HG02981 (cell line): ENCODE measurements around the gene MAP3K14.
"Not testable (repeated sequence)": the region's sequence is repeated elsewhere in the genome, so short reads cannot be mapped to it uniquely, and the experiment has no call there.

Experiments
- ATAC-seq: cut with Tn5 transposase; IDR thresholded peaks from one replicate; pipeline ENCODE4 v1.9.1; 2021; ENCODE audit warnings: mild to moderate bottlenecking, moderate library complexity; ENCODE audit not compliant: unreplicated experiment

MAP3K14 gene

DNA sequence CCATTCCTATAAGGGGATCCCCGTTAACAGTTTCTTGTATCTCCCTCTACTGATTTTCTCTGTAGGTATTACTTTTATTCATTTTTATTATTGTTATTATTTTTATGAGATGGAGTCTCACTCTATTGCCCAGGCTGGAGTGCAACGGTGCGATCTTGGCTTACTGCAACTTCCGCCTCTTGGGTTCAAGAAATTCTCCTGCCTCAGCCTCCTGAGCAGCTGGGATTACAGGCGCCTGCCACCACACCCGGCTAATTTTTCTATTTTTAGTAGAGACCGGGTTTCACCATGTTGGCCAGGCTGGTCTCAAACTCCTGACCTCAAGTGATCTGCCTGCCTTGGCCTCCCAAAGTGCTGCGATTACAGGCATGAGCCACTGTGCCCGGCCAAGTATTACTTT is 14.6 kb downstream of the MAP3K14 start:
- ATAC-seq, result not testable (repeated sequence)

DNA sequence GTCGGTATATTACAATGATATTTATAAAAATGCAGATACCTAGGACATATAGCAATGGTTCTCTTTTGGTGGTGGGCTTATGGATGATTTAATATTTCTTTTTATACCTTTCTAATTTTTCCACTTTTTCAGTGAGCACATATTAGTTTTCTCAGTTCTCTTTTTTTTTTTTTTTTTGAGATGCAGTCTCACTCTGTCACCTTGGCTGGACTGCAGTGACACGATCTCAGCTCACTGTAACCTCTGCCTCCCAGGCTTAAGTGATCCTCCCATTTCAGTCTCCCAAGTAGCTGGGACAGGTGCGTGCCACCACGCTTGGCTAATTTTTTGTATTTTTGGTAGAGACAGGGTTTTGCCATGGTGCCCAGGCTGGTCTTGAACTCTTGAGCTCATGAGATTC is 15.1 kb downstream of the MAP3K14 start:
- ATAC-seq, result no peak

DNA sequence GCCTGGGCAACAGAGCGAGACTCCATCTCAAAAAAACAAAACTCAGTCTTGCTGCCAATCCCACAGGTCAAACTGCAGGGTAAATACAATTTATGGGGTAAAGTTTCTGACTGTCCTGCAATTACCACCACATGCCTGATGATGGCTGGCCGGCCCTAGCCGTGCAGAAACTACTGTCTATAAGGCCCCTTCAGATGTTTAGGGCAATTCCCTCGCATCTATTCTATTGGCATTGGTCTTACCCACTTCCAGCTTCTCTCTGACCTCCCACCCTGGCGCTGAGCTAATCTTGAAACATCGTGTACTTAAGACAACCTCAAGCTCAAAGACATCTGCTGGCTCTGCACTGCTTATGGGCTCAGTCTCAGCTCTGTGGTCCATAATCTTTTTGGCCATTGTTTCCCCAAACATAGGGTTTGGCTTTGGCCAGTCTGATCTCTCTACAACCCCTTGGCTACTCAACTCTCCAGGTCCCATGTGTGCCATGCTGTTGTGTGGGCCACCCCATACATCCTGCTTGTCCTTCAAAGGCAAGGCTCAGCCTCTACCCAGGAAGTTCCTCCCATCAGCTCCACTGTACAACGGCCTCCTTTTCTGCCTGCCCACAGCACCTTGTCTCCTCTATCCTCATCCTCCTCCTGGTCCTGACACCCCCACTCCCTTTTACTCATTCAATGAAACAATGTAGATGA is 16.6 kb downstream of the MAP3K14 start:
- no peak for ATAC-seq

DNA sequence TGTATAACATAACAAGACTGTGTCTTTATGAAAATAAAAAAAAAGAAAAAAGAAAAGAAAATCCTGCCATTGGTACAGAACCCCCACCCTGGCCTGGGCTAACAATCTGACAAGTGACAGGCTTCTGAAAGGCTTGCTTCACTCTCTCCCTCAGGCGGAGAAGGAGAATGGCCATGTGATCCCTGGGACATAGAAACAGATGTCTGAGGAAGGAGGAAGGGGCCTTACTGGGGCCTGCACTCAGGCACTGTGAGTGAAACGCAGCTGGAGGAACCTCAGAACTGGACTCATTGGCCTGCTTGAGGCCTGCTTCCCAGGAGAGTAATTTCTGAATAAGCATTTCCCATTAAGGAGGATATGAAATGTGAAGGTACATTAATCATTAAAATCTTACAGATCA is 17.5 kb downstream of the MAP3K14 start:
- ATAC-seq, result no peak

DNA sequence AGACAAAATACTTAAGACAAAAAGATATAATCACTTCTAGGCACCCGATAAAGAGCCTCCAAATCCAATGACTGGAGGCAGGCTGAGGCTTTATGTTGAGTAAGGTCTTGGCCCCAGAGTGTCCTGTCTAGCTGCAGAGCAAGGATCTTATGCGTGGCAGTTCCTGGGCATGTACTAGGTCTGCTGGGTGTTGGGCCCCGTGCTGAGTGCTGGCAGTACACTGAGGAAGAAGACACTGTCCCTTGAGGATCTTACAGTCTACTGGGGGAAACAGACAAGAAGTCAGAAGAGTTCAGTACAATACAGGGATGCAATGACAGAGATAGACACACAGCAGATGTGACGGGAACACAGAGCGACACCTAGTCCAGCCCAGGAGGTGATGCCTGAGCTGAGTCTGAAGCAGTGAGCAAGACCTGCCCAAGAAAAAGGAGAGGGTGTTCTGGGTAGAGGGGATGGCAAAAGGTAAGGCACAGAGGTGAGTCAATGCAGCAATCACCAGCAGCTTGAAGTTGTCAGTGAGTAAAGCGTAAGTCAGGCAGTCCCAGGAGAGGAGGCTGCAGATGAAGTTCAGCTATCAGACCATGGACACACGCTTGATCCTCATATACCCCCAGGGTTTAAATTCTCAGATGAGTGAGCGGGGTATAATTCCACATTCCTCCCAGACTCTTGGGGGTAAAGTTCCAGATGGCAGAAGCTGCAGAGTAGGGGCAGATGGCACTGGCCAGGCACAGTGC is 18.1 kb downstream of the MAP3K14 start:
- ATAC-seq, result no peak

DNA sequence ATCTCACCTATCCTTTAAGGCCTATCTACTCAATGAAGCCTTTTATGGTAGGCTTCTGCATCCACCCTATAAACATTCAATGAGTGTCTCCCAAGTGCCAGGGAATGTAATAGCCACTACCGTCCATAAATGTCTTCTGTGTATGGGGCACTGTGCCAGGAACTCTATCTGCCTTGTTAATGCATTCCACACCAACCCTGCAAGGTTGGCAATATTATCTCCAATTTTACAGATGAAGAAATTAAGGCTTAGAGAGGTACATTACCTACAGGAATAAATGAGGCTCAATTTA is 20.0 kb downstream of the MAP3K14 start:
- ATAC-seq, result no peak

DNA sequence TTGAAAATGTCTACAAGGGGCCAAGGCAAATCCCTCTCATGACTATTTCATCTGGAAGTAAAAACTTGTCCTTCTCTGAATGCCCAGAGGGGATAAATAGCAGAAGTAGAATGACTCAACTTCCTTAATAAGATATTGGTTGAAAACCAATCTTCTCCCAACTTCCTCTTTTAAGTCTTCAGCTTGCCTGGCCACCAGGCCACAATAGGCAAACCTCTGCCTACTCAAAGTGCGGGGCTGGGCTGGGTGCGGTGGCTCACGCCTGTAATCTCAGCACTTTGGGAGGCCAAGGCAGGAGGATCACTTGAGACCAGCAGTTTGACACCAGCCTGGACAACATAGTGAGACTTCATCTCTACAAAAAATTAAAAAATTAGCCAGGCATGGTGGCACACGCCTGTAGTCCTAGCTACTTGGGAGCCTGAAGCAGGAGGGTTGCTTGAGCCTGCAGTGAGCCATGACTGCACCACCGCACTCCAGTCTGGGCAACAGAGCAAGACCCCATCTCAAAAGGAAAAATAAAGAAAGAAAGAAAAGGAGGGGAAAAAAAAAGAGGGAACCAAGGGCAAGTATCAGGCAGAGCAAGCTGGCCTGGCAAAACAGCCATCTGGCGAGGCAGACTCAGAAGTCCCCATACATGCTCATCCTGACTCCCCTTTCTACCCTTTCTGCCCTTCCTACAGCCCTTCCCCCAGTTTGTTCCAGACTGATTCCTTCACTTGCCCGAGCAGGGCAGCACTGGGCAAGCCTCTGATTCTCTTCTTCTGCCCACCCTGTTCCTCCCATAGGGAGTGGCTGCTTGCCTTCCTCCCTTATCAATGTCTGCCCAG is 20.6 kb downstream of the MAP3K14 start:
- ATAC-seq, result no peak

DNA sequence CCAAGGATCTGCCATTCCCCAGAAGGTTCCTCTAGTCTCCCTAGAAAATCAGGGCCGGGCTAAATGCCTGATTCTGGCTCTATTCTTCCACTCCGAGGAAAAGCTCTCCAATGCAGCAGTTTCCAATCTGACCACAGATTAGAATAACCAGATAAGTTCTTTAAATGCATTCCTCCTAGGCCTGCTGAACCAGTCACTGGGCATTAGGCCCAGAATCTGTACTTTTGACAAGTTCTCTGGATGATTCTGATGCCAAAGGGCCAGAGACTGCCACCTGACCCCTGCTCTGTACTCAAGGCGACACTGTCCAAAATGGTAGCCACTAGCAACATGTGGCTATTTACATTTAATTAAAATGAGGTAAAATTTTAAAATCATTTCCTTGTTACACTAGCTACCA is 22.3 kb downstream of the MAP3K14 start:
- no peak for ATAC-seq

DNA sequence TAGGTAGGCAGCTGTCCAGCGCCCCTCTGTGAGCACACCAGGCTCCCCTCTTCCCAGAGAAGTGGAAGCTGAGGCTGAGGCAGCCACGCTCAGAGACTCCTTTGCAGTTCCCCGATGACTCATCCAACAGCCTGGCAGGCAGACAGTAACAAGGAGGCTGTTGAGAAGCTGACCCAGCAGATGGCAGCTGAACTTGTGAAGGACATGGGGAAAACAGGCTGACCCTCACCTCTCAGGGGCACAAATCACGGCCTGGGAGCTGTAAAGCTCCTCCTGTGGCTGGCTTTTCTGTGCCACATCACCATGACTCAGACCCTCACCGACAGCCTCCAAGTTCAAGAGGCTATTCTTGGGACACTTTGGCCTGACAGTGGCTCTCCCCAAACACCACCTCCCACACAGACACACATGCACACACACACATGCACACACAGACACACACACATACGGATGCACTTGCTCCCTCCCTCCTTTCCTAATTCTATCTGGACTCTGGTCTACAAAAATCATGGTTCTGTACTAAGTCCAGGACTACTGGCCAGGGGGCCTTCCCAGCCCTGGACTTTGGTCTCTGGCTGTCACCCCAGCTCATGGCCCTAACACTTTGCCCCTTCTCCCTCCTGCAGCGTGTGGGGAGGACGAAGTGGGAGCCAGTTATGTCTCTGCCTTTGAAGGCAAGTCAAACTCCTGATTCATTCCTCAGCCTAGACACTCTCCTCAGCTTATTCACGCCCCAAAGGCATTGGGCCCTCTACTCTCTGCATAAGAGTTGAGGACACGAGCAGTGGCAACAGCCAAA is 23.2 kb downstream of the MAP3K14 start:
- no peak for ATAC-seq

DNA sequence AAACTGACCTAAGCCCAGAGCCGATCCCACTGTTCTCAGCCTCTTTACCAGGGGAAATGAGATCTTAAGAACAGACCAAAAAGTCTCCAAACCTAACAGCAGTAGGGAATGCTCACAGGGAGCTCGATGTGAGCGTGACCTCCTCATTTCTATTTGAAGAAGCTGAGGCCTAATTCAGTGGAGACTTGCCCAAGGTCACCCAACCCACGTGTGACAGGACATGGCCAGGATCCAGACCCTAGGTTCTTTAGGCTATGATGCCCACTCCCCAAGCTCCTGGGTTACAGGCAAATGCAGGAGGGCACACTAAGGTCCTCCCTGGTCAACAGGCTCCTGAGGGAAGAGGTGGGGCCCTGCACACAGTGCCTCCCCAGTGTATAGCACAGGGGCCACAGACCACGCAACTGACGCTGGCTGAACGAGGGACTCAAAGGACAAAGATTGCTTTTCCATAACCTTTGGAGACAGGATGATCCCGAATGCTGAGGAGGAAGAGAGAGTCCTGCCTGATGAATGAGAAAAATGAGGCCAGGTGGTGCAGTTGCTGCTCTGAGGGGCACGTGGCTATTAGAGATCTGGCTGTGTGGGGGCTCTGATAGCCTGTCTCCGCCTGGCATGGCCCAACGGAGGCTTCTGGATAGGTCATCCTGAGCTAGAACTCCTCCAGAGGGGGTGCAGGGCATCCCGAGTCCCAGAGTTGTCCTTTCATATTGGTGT is 24.0 kb downstream of the MAP3K14 start:
- no peak for ATAC-seq

DNA sequence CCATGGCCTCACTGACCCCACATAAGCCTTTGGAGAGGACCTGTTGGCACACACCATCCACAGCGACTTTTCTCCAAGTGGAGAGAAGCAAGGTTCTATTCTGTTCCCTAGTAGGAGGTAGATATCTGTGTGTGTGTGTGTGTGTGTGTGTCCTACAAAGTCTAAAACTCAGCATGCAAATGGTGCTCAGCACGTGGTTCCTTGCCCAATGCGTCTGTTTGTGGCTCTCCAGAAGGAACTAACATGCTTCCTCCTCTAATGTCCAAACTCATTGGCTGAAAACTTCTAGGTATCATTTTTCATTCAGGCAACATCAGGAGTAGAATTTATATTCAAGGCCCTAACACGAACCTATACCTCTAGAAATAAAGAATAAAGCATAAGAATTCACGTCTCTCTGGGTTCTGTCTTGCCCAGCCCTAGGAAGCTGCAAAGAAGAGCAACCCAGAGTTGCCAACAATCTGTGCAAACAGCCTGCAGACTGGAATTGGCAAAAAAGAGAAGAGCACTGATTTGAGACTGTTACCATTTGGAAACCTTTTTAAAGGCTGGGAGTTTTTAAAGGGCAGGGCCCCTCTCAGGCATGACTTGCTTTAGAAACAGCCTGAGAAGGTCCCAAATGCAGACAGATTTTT is 25.5 kb downstream of the MAP3K14 start:
- ATAC-seq, result no peak

DNA sequence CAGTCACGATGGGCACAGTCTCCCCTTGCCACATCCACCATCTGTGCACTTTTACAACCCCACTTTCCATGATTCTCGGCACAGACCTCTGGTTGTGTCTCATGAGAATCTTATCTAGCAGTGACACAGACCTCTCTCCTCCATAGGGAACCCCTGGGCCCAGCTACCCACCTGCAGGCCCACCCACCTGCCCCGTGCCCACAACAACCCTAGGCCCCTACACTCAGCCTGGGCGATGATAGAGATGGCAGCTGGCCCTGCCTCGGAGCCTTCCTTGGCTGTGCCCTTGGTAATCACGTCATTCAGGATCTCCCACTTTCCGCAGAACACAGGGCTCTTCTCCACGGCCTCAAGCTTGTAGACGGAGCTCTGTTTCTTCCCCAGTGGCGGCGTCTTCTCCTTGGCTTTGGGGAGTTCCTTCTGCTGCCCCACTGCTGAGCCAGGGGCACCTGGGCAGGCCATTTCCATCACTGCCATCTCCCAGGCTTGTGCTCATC is 26.5 kb downstream of the MAP3K14 start:
- ATAC-seq, result no peak

DNA sequence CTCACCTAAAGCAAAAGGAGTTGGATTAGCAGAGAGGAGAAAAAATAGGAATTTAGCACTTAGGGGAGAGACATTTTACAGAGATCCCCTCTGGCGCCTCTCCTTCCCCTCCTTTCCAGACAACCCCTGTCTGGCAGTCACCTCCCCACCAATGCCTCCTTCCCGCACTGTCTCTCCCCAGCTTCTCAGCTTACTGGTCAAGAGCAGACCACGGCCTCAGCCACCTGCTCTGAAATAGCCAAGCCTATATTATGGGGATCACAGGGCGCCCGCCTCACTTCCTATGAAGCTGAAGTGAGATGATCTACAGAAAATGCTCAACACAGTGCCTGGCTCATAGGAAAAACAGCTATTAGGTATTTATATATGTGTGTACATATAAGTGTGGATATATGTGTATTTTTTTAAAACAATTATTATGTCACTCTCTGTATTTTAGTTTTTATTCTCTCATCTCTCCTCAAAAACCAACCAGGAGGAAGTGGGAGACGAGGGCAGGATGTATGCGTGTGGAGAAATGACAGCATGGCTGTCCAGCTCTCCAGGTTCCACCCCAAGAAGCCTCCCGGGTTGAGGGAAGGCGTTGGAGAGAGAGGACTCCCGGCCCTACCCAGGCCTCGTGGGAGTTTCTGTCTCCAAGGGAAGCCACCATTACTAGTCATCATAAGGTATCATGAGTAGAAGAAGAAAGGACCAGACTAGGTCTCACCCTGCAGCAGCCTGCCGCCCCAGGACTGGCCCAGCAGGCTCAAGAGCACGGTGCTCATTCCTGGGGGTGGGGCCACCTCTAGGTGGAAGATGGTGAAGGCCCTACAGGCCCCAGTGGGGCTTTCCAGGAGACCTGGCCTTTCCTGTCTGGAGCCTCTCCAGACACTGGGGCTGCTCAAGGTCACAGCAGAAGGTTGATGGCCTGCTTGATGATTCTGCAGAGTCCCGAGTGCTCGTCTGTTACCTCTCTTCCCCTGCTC is 27.2 kb downstream of the MAP3K14 start:
- no peak for ATAC-seq

DNA sequence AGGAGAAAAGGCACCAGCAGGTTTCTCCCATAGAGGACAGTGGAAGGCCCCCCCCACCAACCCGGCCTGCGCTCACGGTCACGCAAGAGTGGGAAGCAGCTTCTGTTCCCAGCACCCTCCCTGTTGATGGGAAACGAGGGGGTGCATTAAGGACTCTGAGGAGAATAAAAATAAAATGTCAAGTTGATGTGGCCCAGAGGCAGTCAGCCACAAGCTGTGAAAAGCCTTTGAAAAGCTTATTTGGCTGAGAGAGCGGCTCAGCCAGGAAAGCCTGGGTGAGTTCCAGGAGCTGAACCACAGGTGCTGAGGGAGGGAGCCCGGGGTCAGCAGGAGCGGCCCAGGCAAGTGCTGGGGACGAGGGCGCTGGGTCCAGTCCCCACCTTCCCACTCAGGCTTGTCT is 28.0 kb downstream of the MAP3K14 start:
- no peak for ATAC-seq

DNA sequence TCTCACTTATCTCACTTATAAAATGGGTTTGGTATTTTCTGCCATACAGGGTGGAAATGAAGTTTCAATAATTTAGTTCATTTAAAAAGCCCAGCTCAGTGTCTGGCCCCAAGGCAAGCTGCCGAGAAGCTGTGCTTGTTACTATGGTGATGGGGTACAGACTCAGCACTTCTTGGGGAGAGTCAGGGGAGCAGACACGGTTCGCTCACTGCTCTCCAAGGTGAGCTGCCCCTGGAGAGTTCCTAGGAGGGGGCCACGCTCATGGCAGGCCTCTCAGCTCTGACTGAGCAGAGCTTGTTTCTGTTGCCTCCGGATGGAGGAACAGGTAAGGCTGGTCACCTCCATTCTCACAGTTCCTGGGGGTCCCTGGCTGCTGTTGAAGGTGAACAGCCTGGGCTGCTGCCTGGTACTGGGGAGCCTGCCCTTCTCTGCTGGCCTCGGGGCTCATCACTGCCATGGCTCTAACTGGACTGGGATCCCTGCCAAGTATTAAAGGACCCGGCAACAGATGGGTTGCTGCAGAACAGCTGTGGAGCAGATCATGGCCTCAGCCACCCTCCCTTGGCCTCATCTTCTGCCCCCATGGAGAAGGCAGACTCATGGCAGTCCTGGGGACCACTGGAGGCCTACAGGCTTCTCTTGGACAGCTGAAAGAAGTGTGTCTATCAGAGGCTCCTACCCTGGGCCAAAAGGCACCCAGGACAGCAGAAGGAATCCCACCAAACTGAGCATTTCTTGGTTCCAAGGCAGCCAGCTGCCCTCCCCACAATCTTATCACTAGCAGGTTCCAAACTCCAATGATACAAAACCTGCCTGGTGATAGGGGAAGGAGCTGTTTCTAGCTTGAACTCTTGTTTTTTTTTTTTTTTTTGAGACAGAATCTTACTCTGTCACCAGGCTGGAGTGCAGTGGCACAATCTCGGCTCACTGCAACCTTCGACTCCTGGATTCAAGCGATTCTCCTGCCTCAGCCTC is 29.0 kb downstream of the MAP3K14 start:
- no peak for ATAC-seq

DNA sequence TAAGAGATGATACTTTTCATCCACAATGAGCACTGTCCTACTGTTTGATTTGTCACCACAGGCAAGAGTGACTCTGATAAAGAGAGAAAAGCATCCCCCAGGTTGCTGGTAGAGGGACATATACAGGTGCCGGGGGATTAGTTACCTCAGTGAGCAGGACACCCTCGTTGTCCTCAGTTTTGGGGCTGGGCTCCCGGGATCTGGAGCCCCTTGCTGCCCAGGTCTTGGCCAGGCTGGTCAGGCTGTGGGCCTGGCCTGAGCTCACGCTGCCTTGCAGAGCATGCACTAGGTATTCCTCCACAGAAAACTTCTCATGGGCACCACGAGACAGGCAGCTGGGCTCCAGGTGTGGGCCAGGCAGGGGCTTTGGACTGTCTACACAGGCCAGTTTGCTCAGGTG is 30.5 kb downstream of the MAP3K14 start:
- ATAC-seq, result no peak
